Islet precursor cell (in vitro differentiated cells): ENCODE data around the gene PKN1.
"Not testable (repeated sequence)": the region's sequence is repeated elsewhere in the genome, so short reads cannot be mapped to it uniquely, and the experiment has no call there.

Source experiments
- DNase-seq: peaks from one replicate; pipeline ENCODE4 v3.0.0-alpha.2; 2018

Gene PKN1

DNA sequence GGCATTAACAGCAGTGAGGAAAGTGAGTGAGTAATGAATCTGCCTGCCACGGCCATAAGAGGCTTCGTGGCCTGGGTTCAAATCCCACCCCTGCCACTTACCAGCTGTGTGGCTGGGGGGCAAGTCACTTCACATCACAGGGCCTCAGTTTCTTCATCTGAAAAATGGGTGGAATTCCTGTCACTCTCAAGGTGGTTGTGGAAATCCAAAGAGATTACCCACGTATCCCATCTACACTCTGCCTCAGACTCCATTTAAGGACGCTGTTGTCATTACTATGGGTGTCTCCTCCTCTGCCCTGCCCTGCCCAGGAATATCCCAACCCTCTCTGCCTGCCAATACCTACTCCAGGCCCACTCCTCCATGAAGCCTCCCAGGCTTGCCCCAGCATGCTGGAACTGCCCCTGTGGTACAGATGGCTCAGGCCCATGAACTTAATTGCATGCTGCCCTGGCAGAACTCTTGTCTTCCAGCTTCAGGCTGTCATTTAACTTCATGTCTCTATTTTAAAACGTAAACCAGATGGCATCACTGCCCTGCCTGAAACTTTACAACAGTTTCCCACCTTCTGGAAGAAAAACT is 59.7 kb downstream of the PKN1 start:
- no peak for DNase-seq

DNA sequence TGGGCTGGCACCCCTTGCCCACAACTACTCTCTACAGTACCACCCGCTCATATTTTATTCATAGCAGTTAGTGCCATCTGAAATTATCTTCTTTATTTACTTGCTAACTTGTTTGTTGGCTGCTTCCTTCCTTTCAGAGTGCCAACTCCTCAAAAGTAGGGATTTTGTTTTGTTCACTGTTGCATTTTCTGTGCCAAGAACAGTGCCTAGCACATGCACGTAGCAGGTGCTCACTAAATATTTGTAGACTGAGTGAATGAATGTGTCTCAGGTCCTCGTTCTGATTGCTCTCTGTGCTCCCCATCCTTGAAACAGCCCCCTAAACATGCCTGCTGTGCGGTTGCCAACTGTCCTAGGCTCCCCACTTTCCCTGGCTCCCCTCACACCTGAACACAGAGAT is 61.3 kb downstream of the PKN1 start:
- no peak for DNase-seq

DNA sequence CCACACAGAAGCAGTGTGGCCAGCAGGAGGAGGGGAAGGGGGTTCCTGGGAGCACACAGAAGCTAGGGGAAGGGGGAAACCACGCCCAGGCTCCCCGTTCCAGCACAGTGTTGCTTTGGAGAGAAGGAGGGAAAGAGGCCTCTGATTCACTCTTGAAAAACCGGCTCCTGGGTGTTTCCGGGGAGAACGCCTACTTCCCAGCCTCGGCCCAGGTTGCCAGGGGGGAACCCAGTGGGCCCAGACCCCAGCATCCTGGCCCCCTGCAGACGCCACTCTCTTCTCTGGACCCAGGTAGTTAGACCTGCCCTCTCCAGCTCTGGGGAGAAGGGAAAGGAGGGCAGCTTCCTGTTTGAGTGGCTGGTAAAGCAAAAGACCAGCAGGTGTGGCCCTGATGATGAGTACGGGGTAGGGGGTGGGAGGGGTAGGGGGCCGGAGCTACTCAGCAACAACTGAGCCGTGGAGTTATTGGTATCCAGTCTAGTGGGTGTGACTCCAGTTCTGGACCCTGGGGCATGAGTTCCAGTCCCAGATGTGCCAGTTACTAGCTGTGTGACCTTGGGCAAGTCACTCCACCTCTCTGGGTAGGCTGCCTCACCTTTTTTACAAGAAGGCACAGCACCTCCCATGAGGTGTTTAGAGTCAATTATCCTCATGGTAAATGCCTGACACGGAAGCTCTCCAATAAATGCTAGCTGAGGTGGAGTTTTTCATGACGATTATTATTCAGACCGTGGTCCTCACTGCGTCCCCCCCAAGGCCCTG is 62.0 kb downstream of the PKN1 start:
- DNase-seq: no peak

DNA sequence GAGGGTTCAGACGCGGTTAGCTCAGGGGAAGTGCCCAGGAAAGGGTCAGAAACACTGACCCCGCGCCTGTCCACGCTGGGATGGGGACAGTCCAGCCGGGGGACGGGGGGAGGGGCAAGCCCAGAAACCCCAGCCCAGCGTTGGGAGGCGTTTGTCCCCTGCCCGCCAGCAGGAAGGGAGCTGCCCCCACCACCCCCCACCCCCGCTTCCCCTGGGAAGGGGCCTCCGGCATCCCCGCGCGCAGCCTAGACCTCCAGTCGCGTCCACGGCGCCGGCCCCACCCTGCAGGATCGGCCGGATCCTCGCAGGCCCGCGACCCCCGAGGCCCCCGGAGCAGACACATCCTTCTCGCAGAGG is 62.5 kb downstream of the PKN1 start:
- no peak for DNase-seq

DNA sequence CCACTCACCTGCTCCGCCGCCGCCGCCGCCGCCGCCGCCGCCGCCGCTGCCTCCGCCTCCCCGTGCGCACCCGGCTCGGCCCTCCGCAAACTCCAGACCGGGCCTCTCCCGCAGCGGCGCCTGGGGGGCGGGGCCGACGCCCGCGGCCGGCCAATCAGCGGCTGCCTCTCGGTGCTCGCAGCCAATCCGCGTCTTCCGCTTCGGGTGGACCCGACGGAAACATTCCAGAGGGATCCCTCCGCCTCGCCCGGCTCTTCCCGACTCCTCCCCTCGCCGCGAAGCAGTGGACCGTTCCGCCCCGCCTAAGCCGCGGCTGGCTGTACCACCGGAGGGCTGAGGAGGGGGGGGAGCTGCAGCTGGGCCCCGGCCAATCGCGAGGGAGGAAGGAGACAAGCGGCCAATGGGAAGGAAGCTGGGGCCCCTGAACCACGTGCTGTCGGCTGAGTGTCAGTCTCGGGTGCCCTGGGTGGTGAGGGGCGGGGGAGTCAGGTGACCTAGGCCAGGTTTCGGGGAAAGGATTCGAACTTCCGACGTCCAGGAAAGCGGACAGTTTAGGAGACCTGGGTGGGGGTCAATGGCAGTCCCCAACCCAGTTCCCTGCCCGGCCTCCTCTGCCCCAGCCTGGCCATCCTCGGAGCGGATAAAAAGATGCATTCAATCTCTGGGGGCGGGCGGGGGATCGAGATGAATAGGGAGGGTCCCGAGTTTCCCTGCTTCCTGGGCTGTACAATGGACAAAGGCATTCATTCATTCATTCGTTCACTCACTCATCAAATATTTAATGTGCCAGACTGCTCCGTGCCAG is 63.1 kb downstream of the PKN1 start, which contains the start of gene GIPC1:
Gene GIPC1, minus strand, starts transcription at position 99 of the 805 bp plus-strand sequence. CDS start 13,151 bp downstream, outside the sequence.
- peak; percentile 99 for DNase-seq

DNA sequence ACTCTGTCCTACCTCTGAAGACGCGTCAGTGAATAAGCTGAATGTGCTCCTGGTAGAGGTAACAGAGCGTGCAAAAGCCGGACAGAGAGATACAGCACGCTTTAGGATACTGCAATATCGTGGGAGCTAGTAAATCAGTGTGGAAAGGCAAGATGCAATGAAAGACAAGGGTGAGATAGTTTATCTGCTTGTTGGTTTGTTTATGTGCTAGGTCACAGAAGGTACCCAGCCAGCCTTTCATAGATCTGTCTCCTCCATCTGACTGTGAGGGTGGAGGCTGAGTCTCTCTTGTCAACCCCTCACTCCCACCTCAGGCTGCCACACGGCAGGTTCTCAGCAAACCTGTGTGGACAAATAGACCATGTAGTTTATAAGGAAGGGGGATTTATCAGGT is 63.7 kb downstream of the PKN1 start:
- no peak for DNase-seq

DNA sequence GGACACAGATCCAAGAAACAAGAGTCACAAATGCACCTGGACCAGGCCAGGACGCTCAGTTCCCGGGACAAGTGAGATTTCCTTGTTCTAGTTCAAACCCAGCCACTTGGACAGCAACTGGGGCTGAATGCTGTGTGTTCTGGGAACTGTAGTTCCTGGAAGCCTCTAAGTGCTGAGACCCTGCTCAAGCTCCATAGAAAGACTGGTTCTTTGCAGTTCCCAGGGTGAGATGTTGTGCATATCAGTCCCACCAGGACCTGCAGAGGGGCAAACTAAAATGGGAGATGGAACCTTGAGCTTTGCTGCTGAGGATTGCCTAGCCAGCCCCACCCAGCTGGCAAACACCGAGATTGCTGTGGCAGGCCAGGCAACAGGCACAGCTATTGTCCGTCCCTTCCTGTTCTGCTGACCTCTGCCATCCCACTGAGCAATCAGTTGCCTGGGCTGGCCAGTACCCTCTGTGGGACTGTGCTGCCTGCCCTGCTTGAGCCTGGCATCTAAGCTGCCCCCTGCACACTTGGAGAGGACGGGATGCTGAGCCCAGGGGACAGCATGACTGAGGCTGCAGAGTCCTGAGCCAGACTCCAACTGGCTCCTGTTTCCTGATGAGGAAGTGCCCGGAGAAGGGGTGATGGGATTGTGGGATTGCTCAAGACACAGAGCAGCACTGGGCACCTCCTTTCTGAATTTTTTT is 64.3 kb downstream of the PKN1 start:
- DNase-seq: no peak

DNA sequence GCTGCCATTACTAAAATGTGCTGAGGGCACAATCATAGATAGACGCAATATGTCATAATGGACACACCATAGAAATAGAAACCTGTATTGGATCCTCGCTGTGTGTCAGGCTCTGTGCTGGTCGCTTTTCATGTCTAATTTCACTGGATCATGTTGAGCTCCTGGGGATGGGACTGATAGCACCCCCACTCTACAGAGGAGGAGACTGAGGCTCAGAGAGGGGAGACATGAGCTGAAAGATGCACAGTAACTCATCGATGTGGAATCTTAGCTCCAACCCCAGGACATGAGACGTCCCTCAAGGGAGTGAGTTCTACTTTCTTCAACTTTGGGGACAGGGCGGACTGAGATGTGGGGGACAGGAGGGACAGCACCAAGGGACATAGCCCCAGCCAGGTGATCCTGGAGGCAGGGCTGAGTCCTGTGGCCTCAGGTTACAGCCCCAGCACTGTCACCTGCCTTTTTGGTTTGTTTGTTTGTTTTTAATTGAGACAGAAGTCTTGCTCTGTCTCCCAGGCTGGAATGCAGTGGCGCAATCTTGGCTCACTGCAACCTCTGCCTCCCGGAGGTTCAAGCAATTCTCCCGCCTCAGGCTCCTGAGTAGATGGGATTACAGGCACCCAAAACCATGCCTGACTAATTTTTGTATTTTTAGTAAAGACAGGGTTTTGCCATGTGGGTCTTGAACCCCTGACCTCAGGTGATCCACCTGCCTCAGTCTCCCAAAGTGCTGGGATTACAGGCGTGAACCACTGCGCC is 69.4 kb downstream of the PKN1 start:
- DNase-seq: peak; percentile 80

DNA sequence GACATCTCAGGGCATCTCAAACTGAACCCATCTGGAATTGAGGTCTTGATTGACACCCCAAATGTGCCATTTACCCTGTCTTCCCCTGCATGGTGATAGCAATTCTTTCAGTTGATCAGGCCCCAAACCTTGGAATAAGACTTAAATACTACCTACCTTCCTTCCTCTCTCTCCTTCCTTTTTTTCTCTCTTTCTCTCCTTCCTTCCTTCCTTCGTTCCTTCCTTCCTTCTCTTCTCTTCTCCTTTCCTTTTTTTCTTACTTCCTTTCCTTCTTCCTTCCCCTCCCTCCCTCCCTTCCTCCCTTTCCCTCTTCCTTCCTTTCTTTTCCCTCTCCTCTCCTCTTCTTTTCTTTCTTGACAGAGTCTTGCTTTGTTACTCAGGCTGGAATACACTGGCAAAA is 70.2 kb downstream of the PKN1 start:
- no peak for DNase-seq

DNA sequence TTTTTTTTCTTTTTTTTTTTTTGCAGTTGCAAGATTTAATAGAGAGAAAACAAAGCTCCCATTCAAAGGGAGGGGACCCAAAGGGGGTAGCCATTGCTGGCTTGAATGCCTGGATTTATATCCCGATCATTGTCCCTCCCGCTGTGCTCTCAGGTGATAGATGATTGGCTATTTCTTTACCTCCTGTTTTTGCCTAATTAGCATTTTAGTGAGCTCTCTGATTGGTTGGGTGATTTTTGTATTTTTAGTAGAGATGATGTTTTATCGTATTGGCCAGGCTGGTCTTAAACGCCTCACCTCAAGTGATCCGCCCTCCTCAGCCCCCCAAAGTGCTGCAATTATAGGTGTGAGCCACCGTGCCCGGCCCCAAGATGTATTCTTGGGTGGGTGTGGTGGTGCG is 71.5 kb downstream of the PKN1 start:
- DNase-seq: not testable (repeated sequence)

DNA sequence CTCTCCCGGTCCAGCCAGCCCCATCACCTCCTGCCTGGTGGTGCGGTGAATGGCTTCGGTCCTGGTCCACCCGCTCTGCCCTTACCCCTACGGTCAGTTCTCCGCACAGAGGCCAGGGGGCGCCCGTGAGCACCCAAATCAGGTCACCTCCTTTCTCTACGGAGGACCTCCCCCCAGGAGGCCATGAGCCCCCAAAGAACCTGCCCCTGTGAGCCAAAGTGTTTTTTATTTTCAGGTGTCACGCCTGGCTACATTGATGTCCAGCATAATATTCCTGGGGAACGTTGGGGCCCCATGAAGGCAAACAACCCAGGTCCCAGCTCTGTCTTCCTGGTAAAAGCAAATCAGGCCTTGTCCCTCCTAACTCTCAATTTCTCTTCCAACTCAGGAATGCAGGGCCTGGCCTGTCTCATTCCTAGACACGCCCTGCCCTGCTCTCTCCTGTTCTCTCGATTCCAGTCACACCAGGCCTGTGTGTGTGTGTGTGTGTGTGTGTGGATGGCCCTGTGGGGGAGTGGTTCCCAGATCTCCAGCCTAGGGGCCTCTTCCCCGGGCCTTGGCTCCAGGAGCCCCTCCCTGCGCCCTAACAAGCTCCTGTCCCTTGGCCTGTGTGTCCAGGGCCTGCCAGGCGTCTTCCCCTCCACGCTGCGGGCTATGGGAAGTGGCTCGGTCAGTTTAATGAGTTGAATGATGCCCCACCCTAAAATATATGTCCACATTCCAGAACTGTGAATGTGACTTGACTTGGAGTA is 72.6 kb downstream of the PKN1 start:
- DNase-seq: peak; percentile 96

DNA sequence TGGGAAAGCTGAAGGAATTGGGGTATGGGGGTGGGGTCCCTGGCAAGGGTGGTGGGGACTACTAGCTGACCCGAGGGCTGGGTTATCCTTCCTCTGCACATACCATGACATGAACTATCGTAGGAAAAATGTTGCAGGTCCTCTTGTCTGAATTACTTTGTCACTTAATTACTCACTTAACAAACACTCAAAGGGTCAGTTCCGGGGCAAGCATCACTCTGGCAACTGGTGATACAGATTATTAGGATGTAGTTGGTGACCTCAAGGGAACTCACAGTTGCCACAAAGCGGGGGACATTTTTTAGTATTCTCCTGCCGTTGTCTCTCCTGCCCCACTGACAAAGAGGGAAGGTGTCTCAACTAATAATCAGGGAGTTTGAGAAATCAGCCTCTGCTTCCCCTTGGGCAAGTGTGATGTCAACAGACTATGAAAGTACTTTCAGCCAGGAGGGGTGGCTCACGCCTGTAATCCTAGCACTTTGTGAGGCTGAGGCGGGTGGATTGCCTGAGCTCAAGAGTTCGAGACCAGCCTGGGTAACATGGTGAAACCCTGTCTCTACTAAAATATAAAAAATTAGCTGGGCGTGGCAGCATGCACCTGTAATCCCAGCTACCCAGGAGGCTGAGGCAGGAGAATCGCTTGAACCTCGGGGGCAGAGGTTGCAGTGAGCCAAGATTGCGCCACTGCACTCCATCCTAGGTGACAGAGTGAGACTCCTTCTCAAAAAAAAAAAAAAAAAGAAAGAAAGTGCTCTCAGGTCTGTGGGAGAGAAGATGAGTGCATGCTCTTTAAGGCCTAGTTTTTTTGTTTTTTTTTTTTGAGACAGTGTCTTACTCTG is 74.8 kb downstream of the PKN1 start:
- no peak for DNase-seq

DNA sequence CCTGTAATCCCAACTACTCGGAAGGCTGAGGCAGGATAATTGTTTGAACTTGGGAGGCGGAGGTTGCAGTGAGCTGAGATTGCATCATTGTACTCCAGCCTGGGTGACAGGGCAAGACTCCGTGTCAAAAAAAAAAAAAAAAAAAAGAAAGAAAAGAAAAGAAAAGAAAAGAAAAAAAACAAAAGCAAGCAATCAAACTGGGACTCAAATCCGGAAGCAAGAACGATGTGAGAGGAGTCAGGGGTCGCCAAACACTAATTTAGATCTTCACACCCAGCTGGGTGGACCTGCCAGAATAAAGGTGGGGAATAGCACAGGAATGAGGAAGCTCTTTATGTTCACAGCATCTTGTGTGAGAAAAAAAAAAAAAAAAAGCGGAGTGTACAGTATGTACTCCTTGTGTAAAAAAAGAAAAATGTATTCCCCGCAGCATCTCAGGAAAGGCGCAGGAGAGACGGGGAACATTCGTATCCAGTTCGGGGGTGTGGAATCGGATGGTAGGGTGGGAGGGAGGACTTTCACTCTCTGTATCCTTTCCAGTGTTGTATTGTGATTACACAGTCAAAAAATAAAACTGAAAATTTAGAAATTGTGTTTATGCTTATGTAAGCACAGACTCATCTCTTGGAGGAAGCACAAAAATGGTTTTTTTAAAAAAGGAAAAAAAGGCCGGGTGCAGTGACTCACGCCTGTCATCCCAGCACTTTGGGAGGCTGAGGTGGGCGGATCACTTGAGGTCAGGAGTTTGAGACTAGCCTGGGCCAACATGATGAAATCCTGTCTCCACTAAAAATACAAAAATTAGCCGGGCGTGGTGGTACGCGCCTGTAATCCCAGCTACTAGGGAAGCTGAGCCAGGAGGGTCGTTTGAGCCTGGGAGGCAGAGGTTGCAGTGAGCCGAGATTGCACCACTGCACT is 77.5 kb downstream of the PKN1 start:
- DNase-seq: no peak

DNA sequence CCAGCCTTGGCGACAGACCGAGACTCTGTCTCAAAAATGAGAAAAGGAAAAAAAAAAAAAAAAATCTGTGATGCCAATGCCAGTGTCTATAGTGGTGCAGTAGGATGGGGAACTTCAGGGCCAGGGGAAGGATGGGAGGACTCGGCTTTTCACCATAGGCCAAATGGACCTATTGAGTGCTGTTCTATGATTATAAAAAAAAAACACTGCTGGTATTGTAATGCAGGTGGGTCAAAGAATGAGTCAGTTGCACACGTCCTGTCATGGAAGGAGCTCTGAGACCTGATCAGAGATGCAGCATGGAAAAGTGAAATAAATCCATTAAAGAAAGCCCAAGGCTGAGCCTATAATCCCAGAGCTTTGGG is 78.1 kb downstream of the PKN1 start:
- DNase-seq: no peak

DNA sequence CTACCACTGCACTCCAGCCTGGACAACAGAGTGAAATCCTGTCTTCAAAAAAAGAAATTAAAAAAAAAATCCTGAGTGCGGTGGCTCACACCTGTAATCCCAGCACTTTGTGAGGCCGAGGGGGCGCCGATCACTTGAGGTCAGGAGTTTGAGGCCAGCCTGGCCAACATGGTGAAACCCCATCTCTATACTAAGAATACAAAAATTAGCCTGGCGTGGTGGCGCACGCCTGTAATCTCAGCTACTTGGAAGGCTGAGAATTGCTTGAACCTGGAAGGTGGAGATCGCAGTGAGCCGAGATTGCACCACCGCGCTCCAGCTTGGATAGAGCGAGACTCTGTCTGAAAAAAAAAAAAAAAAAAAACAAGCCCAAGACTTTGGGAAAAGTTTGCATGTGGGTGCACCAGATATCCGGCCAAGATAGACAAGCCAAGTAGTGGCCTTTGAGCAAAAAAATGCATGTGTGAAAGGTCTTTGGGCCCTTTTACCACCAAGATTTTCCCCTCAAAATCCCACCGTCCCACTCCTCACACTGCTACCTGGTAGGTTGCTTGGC is 79.4 kb downstream of the PKN1 start:
- no peak for DNase-seq

DNA sequence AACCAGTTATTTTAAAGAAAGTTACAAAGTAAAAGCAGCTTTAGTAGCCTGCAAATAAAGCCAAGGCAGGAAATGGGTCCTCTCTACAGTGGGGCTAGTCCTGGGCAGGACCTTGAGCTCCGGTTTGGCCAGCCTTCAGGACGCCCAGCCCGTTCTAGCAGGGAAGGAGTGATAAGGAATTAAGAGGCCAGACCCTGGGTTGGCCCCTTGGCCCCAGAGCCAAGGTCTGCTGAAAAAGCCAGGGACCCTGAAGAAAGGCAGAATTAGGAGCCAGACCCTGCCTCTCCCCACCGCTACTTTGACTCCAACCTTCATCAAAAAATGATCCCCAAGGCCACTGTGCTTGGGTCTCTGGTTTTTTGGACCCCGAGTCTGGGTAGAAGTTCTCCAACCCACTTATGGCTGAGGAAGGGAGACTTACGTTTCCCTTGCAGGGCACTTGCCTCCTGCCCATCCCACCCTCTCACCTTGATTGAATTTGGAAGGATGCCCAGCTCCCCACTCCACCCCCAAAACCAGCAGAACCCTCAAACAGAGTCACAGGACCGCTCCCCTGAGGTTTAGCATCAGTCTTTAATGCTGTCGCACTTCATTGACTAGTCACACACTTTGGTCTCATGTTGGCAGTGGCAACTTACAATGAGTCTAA is 81.2 kb downstream of the PKN1 start:
- no peak for DNase-seq

DNA sequence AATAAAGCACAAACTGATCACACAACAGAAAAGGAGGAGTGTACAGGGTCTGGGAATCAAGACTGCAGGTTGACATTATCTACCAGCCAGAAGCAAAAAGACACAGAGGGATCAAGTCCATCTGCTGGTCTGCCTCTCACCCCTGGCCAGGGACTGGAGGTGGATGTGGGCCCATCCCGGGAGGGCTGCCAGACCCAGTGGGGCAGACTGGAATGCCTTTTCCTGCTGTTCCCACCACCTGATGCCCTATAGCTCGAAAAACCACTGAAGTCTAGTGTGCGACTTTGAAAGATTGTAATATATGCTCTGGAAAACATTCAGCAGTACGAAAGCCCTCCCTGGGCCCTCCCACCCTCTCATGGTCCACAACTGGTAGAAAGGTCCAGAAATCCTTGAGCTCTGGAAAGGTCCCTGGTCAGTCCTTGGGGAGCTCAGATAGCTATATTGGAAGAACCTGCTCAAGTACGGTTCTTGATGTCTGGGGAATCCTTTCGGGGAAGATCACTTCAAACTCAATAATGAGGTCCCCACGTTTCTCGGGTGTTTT is 82.5 kb downstream of the PKN1 start:
- DNase-seq: no peak

DNA sequence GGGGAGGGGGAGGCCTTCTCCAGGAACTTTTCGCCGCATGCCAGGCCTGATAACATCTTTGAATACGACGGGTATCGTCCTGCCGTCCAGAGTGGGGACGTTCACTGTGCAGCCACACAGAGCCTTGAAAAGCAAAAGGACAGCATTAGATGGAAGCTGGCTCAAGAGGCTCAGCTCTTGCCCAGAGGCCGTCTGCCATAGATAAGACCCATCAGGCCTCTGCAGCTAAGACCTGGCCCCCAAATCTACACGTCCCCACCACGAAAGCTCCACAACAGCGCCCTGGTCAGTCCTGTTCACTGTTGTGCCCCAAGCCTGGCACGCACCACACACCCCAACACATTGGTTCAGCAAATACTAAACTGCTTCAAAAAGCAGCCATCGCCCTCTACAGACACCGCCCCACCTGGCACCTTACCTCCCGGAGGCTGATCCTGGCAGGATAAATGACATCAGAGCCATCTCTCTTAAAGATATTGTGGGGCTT is 83.0 kb downstream of the PKN1 start:
- no peak for DNase-seq
